HG03060 (cell line): ENCODE data around the gene IFT172.
A peak's percentile ranks its signal among the peaks of the same experiment; 100 is the strongest.

Source experiments
- ATAC-seq: cut with Tn5 transposase; IDR thresholded peaks from one replicate; pipeline ENCODE4 v1.9.1; 2021; ENCODE audit warnings: low read depth, moderate number of reproducible peaks; ENCODE audit not compliant: unreplicated experiment

Gene IFT172

DNA sequence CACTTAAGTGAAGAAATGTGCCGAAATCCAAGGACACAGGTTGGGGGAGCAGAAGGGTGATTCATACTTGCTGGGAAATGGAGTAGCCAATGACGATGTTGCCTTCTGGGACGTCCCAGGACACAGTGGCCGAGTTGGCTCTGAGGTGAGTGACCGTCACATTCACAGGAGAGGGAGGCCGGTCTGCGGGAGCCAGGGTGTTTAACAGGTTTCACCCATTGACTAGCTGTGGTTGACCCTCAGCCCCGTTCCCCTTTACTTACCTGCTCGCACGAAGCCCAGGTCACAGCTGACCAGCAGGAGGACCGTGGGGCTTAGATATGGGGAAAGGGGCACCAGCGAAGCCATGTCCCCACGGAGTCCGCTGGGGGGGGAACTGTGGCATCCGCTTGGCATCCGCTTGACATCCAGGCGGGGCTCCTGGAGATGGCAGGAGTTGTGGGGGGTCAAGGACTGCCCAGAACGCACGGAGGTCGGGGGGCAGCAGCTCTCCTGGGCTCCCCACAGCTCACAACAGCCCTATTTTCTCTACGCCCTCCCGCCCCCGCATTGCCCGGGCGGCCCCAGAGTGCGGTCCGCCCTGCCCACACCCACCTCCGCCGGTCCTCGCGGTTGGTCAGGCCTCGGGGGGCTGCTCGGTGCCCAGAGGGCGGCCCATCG lies 4.9 kb upstream of the IFT172 start:
- no peak for ATAC-seq

DNA sequence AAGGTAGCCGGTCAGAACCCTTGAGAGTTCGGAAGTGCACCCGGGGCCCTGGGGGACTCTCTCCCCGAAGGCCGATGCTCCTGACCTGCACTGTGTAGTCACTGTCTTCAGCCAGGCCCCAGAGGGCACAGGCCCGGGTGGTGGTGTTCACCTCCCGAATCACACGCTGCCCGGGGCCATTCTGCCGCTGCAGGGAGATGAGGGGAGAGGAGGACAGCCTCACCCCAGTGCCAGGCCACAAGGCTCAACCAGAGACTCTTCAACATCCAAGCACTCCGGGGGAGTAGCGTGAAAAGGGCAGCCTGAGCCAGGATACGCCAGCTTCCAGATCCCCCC lies 4.4 kb upstream of the IFT172 start:
- ATAC-seq, result no peak

DNA sequence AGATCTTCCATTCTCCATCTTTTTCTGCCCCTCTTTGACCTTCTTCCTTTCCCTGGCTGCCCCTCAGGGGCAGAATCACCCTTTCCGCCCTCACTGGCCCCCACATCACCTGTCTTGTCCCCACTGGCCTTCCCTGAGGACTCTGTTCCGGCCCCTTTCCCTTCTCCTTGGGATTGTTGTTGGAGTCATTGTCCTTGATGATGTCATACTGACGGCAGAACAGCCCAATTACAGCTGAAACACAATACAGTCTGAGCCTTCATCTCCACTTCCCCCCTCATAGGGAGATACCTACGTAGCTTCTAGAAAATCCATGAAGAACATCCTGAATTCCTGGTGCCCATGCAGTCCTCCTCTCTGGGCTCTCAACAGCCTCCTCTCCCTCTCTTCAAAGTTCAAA lies 3.0 kb upstream of the IFT172 start:
- ATAC-seq, result no peak

DNA sequence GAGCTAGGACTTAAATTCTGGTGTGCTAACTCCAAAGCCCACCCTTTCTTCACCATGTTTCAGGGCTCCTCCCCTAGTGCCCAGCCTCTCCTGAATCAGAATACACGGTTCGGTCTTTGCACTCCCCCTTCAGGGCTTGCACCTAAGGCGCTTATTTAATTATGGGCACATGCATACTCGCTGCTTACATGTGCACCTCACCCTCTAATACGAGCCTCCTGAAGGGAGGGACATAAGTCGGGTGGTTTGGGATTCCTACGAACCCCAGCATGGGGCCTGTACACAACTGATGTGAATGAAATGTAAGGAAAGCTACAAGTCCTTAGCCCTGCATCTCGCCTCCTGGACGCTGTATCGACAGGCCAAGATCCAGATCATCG lies 435 bp downstream of the IFT172 start:
- no peak for ATAC-seq

GRCh38 chr2:27485496-27485895 lies 4.0 kb downstream of the IFT172 start:
- no peak for ATAC-seq

GRCh38 chr2:27471961-27472360 lies 17.6 kb downstream of the IFT172 start:
- no peak for ATAC-seq

- ATAC-seq, result no peak
Observed at GRCh38 chr2:27464443-27464842, 25.1 kb downstream of the IFT172 start.

GRCh38 chr2:27461118-27461517 lies 28.4 kb downstream of the IFT172 start:
- ATAC-seq, result no peak

- ATAC-seq, result no peak
Observed at GRCh38 chr2:27453968-27454367, 35.6 kb downstream of the IFT172 start.

DNA sequence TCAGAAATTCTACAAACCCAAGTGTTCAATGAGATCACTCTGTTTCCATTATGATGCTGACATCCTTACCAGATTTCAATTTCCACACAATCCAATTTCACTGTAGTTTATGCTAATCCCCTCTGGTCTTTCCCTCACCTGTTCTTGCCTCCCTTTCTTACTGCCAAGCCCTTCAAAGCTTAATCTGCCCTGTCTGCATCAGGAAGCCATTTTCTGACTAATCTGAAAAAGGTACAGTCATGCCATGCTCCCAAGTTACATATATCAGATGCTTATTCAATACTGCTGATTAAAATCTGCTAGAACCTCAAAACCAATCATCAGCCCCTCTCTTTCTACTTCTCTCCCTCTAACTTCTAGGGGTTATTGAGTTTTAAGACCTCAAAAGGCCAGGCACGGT lies 38.4 kb downstream of the IFT172 start:
- no peak for ATAC-seq

GRCh38 chr2:27448381-27448780 lies 41.2 kb downstream of the IFT172 start:
- ATAC-seq, result no peak

DNA sequence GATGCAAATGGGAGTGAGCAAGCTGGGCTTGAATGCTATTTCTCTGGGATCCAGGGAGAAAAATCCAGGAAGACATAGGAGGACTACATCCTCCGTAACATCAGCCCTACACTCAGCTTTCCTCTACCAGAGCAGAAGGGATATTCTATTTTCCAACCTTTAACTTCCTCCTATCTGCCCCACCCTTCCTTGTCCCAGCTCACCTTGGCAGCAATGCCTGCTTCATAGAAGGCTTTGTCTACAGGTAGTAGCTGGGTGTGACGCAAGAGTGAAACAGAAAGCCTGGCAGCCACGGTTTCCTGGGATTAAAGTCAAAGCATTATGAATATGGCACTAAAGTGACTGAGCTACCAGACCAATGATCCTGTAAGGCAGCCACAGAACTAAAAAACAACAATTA lies 43.5 kb downstream of the IFT172 start:
- ATAC-seq, result no peak

DNA sequence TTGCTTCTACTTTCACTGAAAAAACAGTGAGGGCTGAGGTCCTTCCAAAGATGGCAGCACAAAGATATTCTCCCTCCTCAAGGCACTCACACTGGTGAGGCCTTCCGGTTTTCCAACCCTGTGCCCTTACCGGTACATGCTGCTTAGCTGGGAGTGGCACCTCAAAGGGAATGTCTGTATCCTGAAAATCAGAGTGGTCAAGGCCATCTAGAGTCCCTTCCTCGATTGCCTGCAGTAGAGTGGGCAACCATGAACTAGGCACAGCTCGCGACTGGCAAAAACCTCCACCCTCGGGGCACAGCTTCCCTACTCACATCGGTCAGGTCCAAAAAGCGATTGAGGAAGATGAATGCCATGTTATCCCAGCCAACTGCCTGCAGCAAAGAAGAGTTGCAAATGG lies 43.9 kb downstream of the IFT172 start:
- no peak for ATAC-seq

GRCh38 chr2:27445155-27445554 lies 44.4 kb downstream of the IFT172 start:
- no peak for ATAC-seq

DNA sequence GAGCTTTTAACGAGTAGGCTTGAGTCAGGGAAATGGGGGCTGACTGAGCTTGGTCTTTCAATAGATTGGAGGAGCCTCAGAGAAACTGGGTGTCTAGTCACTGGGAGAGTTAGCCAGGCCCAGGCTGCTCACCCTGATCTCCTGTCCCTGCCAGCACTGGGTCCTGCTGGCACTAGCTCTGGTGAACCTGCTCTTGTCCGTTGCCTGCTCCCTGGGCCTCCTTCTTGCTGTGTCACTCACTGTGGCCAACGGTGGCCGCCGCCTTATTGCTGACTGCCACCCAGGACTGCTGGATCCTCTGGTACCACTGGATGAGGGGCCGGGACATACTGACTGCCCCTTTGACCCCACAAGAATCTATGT lies 46.6 kb downstream of the IFT172 start:
- ATAC-seq, result no peak

- ATAC-seq, result no peak
Observed at GRCh38 chr2:27441958-27442919, 47.3 kb downstream of the IFT172 start, which contains the start of gene KRTCAP3. TSS of gene KRTCAP3 (plus strand) at chr2:27442381. CDS start at chr2:27442413, 32 bp downstream.

DNA sequence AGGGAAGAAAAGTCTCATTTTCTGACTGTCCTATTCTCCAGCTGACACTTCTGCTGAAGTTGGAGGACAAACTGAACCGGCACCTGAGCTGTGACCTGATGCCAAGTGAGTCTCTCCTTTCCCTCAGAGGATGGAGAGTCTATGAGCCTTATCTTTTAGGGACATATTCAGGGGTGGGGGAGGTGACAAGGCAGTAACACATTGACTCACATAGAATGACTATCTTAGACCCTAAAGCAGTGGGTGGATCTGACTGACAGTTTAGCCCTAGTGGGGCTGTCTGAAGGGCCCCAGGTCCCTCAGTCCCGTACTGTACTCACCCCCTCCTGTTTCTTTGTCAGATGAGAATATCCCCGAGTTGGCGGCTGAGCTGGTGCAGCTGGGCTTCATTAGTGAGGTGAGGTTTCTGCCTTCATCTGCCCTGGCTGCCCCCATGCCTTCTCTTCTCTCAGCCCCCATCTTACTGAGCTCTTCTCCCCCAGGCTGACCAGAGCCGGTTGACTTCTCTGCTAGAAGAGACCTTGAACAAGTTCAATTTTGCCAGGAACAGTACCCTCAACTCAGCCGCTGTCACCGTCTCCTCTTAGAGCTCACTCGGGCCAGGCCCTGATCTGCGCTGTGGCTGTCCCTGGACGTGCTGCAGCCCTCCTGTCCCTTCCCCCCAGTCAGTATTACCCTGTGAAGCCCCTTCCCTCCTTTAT lies 48.2 kb downstream of the IFT172 start:
- no peak for ATAC-seq

DNA sequence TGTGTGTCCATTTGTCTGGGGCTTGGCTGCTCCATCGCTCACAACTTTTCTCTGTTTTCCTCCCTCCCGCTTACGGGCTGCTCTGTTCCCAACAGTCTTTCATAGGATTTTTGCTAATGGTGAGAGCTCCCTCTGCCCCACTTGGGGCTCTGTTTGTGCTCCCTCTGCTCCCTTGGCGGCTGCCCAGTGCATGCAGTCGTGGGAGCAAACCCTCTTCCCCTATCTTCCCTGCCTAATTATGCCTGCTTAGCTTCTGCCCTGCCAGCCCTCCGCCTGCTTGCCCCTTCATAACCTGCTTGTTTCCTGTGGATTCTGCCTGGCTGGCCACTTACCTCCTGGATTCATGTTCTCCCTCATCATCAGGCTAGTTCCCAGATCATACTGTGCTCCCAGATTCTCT lies 53.9 kb downstream of the IFT172 start:
- ATAC-seq, result no peak

GRCh38 chr2:27431395-27431794 lies 58.1 kb downstream of the IFT172 start:
- ATAC-seq, result no peak

- peak; percentile 28 for ATAC-seq
Observed at GRCh38 chr2:27428978-27429541, 60.5 kb downstream of the IFT172 start.
